8988T (cell line): Measurements from ENCODE around the gene SNX20.

Experiments used
- DNase-seq: peaks from one replicate; pipeline ENCODE4 v3.0.0; 2011

Gene SNX20

DNA sequence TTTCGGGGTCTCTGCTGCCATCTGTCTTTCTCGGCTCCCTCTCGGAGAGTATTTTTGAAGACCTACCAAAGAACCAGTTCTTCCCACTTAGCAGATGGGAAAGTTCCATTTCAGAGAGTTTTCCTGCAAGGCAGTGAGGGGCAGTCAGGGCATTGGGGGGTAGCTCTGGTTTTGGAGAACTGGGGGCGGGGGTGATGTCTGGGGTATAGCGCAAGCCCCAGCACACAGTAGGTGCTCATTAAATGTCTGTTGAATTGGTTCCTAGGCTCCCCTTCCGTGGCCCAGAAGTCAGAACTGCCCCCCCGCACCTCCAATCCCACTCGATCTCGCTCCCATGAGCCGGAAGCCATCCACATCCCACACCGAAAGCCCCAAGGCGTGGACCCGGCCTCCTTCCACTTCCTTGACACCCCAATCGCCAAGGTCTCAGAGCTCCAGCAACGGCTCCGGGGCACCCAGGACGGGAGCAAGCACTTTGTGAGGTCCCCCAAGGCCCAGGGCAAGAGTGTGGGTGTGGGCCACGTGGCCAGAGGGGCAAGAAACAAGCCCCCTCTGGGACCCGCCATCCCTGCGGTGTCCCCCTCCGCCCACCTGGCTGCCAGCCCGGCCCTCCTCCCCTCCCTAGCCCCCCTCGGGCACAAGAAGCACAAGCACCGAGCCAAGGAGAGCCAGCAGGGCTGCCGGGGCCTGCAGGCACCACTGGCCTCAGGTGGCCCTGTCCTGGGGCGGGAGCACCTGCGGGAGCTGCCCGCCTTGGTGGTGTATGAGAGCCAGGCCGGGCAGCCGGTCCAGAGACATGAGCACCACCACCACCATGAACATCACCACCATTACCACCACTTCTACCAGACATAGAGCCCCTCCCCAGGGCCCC is 47.9 kb downstream of the SNX20 start:
- DNase-seq = no peak

DNA sequence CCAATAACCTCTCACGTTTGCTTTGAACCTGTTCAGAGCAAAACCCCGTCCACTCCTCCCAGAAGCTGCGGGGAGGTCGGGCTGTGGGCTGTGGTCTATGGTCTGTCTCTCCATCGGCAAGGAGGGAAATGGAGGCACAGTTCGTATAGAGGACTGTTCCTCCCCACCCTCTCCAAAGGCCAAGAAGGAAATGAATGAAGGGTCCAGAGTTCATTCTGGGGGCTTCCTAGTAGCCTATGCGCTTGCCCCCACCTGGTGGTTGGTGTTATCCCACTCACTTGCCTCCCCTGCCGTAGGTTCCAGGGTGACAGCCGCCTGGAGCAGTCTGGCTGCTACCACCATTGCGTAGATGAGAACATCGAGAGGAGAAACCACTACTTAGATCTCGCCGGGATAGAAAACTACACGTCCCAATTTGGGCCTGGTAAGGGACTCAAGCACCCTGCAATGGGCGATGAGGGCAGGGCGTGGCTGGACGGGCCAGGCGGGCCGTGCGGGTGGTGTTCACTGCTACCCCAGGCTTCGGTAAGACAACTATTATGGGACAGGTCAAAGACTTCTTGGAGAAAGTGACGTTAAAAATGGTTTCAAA is 49.0 kb downstream of the SNX20 start:
- DNase-seq = no peak

DNA sequence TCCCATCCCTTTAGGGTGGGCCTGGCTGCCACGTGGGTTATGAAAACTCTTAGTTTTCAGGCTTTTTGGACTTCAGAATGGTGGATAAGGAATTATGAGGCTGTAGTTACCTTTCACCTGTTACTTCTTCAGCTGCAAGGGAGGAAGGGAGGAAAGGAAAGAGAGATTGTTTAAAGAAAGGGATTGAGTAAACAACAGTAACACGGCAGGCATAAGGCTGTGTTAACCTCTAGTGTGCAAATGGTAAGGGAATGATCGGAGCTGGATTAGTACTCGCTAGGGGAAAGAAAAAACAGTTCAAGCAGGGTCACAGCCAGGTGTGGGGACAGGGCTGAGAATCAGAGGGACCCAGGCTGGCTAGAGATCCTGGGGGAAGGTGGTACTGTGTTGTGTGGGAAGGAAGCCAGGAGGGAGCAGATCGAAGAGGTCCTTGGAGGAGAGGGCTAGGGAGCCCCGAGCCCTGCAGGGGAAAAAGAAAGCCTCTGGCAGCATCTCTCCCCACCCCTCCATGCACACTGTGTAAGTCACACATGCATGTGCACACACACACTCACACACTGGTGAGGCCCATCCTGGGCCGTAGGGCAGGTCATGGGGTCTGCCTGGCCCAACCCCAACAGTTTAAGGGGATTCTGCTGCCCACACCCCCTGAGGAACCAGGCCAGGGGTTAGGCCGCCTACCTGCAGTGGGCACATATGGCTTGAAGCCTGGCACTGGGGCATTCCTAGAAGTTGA is 49.7 kb downstream of the SNX20 start:
- no peak for DNase-seq

DNA sequence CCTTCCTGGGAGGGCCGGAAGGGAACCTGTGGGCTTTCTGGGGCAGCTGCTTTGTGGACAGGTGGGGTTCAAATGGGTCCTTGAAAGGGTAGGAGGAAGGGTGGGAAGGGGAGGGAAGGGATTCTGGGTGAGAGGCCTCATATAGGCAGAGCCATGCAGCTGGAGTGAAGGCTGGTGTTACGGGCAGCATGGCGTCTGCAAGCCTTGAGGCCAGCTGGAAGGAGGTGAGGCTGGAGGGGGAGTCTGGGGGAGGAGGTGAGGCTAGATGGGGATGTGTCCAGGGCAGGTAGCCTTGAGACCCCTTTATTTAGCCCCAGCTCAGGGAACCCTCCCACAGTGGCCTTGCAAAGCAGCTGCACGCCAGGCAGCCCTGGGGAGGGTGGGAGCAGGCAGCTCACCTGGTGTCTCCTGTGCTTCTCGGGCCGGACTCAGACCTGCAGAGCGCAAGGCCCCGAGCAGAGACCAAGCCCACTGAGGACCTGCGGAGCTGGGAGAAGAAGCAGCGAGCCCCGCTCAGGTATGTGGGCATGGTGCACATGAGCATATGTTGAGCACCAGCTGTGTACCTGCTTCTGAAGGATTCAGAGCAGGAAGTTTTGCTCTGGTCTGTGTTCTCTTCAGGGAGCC is 50.6 kb downstream of the SNX20 start:
- no peak for DNase-seq

DNA sequence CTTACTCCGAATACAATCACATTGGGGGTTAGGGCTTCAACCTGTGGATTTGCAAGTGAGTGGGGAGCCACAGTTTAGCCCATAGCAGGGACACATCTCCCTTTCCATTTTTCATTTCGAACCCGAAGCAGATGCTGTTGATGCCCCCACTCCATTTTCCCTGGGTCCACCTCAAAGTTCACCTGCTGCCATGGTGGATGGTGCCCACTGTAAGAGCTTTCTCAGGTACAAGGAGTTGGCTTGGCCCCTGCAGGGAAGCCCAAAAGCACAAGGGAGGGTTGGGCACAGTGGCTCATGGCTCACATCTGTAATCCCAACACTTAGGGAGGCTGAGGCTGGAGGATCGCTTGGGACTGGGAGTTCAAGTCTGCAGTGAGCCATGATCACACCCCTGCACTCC is 51.8 kb downstream of the SNX20 start:
- no peak for DNase-seq

DNA sequence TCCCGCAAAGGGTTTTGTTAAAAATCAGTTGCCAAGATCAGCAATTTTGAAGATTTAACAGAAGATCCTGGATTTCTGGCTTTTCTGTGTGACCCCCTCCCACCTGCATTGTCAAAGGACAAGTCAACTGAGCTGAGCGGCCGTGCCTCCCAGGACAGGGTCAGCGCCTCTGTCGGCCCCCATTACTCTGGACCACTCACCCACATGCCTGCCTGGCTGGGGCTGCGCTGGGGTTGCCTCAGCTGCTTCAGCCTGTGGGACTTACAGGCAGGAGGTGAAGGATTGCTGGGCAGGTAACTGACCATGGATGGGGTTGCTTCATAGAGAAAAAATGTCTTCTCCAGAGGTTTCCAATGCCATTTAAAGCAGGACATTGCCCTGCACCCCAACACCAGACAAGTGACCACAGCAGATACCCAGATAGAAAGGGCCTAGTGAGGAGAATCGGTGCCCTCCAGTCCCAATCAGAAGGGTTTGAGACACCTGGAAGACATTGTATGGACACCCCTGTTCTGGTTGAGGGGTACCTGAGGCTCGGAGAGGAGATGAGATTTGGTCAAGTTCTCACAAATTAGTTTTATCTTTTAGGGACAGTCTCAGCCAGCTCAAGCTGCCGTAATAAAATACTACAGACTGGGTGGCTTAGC is 52.8 kb downstream of the SNX20 start:
- no peak for DNase-seq

DNA sequence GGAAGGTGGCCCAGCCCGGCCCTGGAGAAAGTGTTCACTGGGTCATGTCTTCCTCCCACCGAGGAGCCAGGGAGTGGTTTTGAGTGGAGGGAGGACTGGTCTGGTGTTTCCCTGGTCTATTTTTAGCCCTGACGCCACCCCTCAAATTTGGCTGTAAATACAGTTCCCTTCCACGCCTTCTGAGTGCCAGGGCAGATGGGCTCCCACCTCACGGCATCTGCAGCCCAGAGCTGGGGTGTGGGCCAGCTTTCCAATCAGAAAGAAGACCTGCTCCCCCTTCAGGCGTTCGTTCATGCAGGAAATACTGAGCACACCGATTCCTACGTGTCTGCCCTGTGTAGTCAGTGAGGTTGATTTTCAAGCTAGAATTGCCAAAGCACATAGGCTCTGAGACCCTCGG is 53.7 kb downstream of the SNX20 start:
- no peak for DNase-seq

DNA sequence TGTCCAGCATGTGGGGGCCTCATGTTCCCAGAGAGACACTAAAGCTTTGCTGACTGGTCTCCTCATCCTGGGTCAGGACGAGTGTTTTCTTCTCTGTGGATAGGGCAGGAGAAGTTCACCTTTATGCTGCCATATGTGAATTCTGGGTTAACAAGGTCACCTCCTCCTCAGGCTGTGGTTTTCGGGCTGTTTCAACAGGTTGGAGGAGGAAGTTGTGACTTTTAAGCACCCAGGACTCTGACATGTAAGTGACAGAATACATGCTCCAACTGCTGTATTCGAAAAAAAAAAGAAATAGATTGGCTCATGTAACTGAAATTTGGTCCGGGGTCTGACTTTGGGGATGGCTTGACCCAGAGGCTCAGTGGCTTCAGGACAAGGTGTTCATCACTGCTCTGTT is 54.2 kb downstream of the SNX20 start:
- DNase-seq = no peak

DNA sequence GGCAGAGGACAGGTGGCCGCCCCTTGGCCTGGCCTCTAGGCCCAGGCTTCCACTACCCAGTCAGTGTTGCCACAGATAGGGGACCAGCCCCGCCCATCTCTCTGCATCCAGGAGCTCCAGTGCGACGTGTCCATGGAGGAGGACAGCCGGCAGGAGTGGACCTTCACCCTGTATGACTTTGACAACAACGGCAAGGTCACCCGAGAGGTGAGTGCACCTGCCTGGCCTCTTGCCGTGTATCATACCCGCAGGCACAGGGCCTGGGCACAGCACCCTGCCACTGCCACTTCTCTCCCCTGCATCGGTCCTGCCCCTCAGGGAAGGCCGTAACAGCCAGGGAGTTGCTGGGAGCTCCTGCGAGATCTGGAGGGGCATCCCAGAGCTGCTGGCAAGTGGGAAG is 55.7 kb downstream of the SNX20 start:
- no peak for DNase-seq

DNA sequence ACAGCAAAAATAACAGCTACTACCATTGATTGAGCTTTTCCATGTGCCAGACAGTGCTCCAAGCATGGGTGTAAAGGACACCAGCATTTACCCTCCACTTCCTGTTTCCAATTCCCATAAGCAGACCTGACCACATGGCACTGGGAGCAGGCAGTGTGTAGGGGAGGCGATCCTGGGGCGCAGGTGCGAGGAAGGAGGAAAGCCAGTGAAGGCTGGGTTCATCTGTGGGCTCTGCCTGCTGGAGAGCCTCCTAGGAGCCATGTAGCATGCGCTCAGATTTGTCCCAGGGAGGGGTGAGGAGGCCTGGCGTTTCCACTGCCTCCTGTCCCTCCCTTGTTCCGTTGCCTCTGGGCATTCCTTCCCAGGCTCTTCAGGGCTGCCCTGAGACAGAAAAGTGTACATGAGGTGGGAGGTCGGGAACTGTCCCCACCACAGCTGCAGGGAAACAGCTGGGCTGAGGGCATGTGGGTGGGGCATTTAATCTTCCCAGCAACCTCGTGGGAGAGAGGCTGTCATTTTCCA is 56.6 kb downstream of the SNX20 start:
- no peak for DNase-seq

DNA sequence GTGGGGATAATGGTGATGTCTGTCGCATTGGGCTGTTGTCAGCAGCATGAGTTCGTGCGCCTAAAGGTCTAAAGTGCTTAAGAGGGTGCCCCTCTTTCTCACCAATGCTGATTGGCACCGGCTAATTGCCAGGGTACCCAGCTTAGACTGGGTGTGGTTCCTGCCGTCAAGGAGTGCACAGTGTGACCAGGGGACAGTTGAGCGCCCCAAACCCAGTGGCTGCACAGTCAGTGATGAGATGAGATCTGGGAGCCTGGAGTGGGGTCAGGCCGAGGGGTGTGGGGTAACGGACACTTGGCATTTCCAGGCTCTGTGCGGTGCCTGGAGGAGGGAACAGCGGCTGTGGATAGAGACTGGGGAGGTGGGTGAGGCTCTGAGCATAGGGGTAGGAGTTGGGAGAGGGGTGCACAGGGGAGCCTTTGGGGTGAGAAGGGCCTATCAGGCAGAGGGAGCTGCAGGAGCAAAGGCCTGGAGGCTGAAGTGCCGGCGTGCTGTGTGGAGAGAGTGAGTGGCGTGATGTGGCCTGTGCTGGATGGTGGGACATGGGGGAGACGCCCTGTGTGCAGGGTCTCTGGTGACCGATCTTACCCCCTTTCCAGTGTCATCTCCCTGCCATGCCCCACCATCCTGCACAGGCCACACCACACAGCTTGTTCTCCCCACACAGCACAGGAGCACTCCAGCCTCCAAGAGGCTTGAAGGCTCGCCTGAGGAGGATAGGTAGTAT is 58.3 kb downstream of the SNX20 start:
- no peak for DNase-seq

DNA sequence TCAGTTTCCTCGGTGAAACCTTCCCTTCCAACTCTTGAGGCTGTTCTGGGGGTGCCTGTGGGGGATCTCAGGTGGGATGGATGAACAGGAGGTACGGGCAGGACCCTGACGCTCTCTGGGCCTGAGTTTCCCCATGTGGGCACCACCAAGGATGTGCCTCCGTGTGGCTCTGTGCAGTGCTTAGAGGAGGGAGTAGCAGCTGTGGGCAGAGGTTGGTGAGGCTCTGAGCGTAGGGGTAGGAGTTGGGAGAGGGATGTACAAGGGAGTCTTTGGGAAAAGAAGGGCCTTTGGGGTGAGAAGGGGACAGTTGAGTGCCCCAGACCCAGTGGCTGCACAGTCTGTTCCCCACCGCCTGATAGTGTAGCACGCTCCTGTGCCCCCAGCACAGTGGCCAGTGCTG is 59.1 kb downstream of the SNX20 start:
- DNase-seq = no peak
